Measurements from ENCODE around the gene ENDOV.

Gene ENDOV

GRCh38 chr17:80476877-80477646 is 62.1 kb downstream of the ENDOV start:
- Histone ChIP-seq H3K4me3 (peak overlapping the region; percentile 49), H3K9ac (ENCODE audit: insufficient read length) (no peak overlapping the region), H3K27ac (no peak overlapping the region), H3K9me3 (ENCODE audit: low read depth, low read length) (no peaks in the 10 kb centered on the region), H3K36me3 (ENCODE audit: insufficient read depth, low read length) (no peaks in the 10 kb centered on the region)
- no peak for DNase-seq (ENCODE audit: low read depth, low spot score)
- no peak for TF ChIP-seq FOXP2 (optimal IDR thresholded peaks at IDR 0.05; ENCODE audit: control extremely low read depth, extremely low read length, insufficient read depth)
- TF ChIP-seq EZH2 (IDR thresholded peaks at IDR 0.05) = peak; percentile 48
- TF ChIP-seq POLR2AphosphoS5 (IDR thresholded peaks at IDR 0.05; ENCODE audit: borderline replicate concordance, low read depth, low read length) = no peak

GRCh38 chr17:80477647-80478478 is 62.9 kb downstream of the ENDOV start:
- TF ChIP-seq FOXP2 (optimal IDR thresholded peaks at IDR 0.05; ENCODE audit: control extremely low read depth, extremely low read length, insufficient read depth) = no peak
- TF ChIP-seq EZH2 (IDR thresholded peaks at IDR 0.05) = peak; percentile 90
- no peak for TF ChIP-seq POLR2AphosphoS5 (IDR thresholded peaks at IDR 0.05; ENCODE audit: borderline replicate concordance, low read depth, low read length)
- Histone ChIP-seq H3K9ac (ENCODE audit: insufficient read length) (no peak overlapping the region), H3K27ac (no peak overlapping the region), H3K36me3 (ENCODE audit: insufficient read depth, low read length) (no peaks in the 10 kb centered on the region), H3K9me3 (ENCODE audit: low read depth, low read length) (no peaks in the 10 kb centered on the region), H3K4me3 (no peak overlapping the region)
- DNase-seq (ENCODE audit: low read depth, low spot score) = no peak

- DNase-seq (ENCODE audit: low read depth, low spot score) = no peak
- no peaks in the 10 kb centered on the region for H3K9me3 ChIP-seq (ENCODE audit: low read depth, low read length)
- no peak overlapping the region for H3K4me3 ChIP-seq
- TF ChIP-seq POLR2AphosphoS5 (IDR thresholded peaks at IDR 0.05; ENCODE audit: borderline replicate concordance, low read depth, low read length) (no peak), FOXP2 (optimal IDR thresholded peaks at IDR 0.05; ENCODE audit: control extremely low read depth, extremely low read length, insufficient read depth) (no peak), EZH2 (IDR thresholded peaks at IDR 0.05) (no peak)
- no peak overlapping the region for H3K9ac ChIP-seq (ENCODE audit: insufficient read length)
- H3K27ac ChIP-seq = no peak overlapping the region
- no peaks in the 10 kb centered on the region for H3K36me3 ChIP-seq (ENCODE audit: insufficient read depth, low read length)
Observed at GRCh38 chr17:80478487-80479245, 63.7 kb downstream of the ENDOV start.

- TF ChIP-seq EZH2 (IDR thresholded peaks at IDR 0.05) = no peak
- TF ChIP-seq POLR2AphosphoS5 (IDR thresholded peaks at IDR 0.05; ENCODE audit: borderline replicate concordance, low read depth, low read length) = no peak
- TF ChIP-seq FOXP2 (optimal IDR thresholded peaks at IDR 0.05; ENCODE audit: control extremely low read depth, extremely low read length, insufficient read depth) = no peak
- Histone ChIP-seq H3K9me3 (ENCODE audit: low read depth, low read length) (no peaks in the 10 kb centered on the region), H3K27ac (no peak overlapping the region), H3K9ac (ENCODE audit: insufficient read length) (no peak overlapping the region), H3K4me3 (no peak overlapping the region), H3K36me3 (ENCODE audit: insufficient read depth, low read length) (no peaks in the 10 kb centered on the region)
- no peak for DNase-seq (ENCODE audit: low read depth, low spot score)
Observed at GRCh38 chr17:80479246-80479566, 64.2 kb downstream of the ENDOV start.

- TF ChIP-seq POLR2AphosphoS5 (IDR thresholded peaks at IDR 0.05; ENCODE audit: borderline replicate concordance, low read depth, low read length) (no peak), FOXP2 (optimal IDR thresholded peaks at IDR 0.05; ENCODE audit: control extremely low read depth, extremely low read length, insufficient read depth) (no peak), EZH2 (IDR thresholded peaks at IDR 0.05) (no peak)
- Histone ChIP-seq H3K36me3 (ENCODE audit: insufficient read depth, low read length) (no peaks in the 10 kb centered on the region), H3K4me3 (no peak overlapping the region), H3K27ac (no peak overlapping the region), H3K9me3 (ENCODE audit: low read depth, low read length) (no peaks in the 10 kb centered on the region), H3K9ac (ENCODE audit: insufficient read length) (no peak overlapping the region)
- no peak for DNase-seq (ENCODE audit: low read depth, low spot score)
Observed at GRCh38 chr17:80480248-80480647, 65.3 kb downstream of the ENDOV start.

GRCh38 chr17:80481284-80482057 is 66.5 kb downstream of the ENDOV start:
- Histone ChIP-seq H3K4me3 (no peak overlapping the region), H3K27ac (no peak overlapping the region), H3K9ac (ENCODE audit: insufficient read length) (no peak overlapping the region), H3K36me3 (ENCODE audit: insufficient read depth, low read length) (no peaks in the 10 kb centered on the region), H3K9me3 (ENCODE audit: low read depth, low read length) (no peaks in the 10 kb centered on the region)
- DNase-seq (ENCODE audit: low read depth, low spot score) = no peak
- TF ChIP-seq FOXP2 (optimal IDR thresholded peaks at IDR 0.05; ENCODE audit: control extremely low read depth, extremely low read length, insufficient read depth) (no peak), EZH2 (IDR thresholded peaks at IDR 0.05) (no peak), POLR2AphosphoS5 (IDR thresholded peaks at IDR 0.05; ENCODE audit: borderline replicate concordance, low read depth, low read length) (no peak)

- no peak for TF ChIP-seq FOXP2 (optimal IDR thresholded peaks at IDR 0.05; ENCODE audit: control extremely low read depth, extremely low read length, insufficient read depth)
- TF ChIP-seq EZH2 (IDR thresholded peaks at IDR 0.05) = no peak
- TF ChIP-seq POLR2AphosphoS5 (IDR thresholded peaks at IDR 0.05; ENCODE audit: borderline replicate concordance, low read depth, low read length) = no peak
- H3K9me3 ChIP-seq (ENCODE audit: low read depth, low read length) = no peaks in the 10 kb centered on the region
- DNase-seq (ENCODE audit: low read depth, low spot score) = no peak
- H3K9ac ChIP-seq (ENCODE audit: insufficient read length) = no peak overlapping the region
- no peak overlapping the region for H3K27ac ChIP-seq
- no peak overlapping the region for H3K4me3 ChIP-seq
- H3K36me3 ChIP-seq (ENCODE audit: insufficient read depth, low read length) = no peaks in the 10 kb centered on the region
Observed at GRCh38 chr17:80482058-80482318, 67.0 kb downstream of the ENDOV start.

All from SK-N-MC (cell line).